Retinal pigment epithelial cell (primary cell): ENCODE results near the gene PGRMC1.
A peak's percentile ranks its signal among the peaks of the same experiment; 100 is the strongest.
"Not testable (repeated sequence)": the region's sequence is repeated elsewhere in the genome, so short reads cannot be mapped to it uniquely, and the experiment has no call there.

ENCODE experiments used
- DNase-seq: peaks from one replicate; pipeline ENCODE4 v3.0.0-alpha.2; 2010; ENCODE audit warnings: low read depth
- H3K4me3 ChIP-seq: 2 replicates; pipeline ENCODE4 v1.5.1; 2011; ENCODE audit warnings: mild to moderate bottlenecking, low read length, control low read depth, moderate library complexity
- CTCF ChIP-seq: conservative IDR thresholded peaks from 2 replicates; pipeline ENCODE4 v1.5.1; 2011; ENCODE audit warnings: low read depth, low read length, control low read depth, inconsistent platforms

Gene PGRMC1

GRCh38 chrX:119194621-119195020 lies 41.5 kb upstream of the PGRMC1 start:
- TF ChIP-seq CTCF, result peak; percentile 30
- H3K4me3 ChIP-seq, result no peak overlapping the region
- no peak for DNase-seq

- no peak overlapping the region for H3K4me3 ChIP-seq
- DNase-seq, result no peak
- no peak for TF ChIP-seq CTCF
Observed at GRCh38 chrX:119201570-119201969, 34.5 kb upstream of the PGRMC1 start.

GRCh38 chrX:119206203-119206602 lies 29.9 kb upstream of the PGRMC1 start:
- no peak for DNase-seq
- no peak overlapping the region for H3K4me3 ChIP-seq
- TF ChIP-seq CTCF, result no peak

- H3K4me3 ChIP-seq, DNase-seq: not testable (repeated sequence)
Observed at GRCh38 chrX:119207483-119207882, 28.6 kb upstream of the PGRMC1 start.

GRCh38 chrX:119208401-119209057 lies 27.6 kb upstream of the PGRMC1 start:
- DNase-seq, result no peak
- no peak overlapping the region for H3K4me3 ChIP-seq
- TF ChIP-seq CTCF, result no peak

- DNase-seq, H3K4me3 ChIP-seq: not testable (repeated sequence)
Observed at GRCh38 chrX:119210931-119211648, 25.0 kb upstream of the PGRMC1 start.

GRCh38 chrX:119211649-119212014 lies 24.5 kb upstream of the PGRMC1 start:
- no peak for TF ChIP-seq CTCF
- no peak for DNase-seq
- H3K4me3 ChIP-seq, result no peak overlapping the region

- no peak for DNase-seq
- peak; percentile 40 for TF ChIP-seq CTCF
- no peak overlapping the region for H3K4me3 ChIP-seq
Observed at GRCh38 chrX:119218198-119218597, 17.9 kb upstream of the PGRMC1 start.
